ENCODE data around the gene SEM1. TPM values are rescaled to one million over a fixed set of nuclear protein-coding genes. Genes with fewer than 3 reads are reported as not detected.

The SEM1 gene
- total and polyA plus RNA-seq, 9 donors, result 20.5 to 308 (median 45.9) TPM

GRCh38 chr7:96674565-96674964 lies 35.1 kb downstream of the SEM1 start:
- TF ChIP-seq EP300 (IDR thresholded peaks at IDR 0.05), result no peak
- TF ChIP-seq CTCF (IDR thresholded peaks at IDR 0.05), result no peak

GRCh38 chr7:96671854-96672253 lies 37.8 kb downstream of the SEM1 start:
- Histone ChIP-seq H3K9me3 (no peaks in the 10 kb centered on the region), H3K27me3 (no peaks in the 10 kb centered on the region), H3K4me3 (no peak overlapping the region), H3K4me1 (ENCODE audit: insufficient read depth) (peaks cover 5% of the 10 kb centered on the region), H3K36me3 (no peaks in the 10 kb centered on the region), H3K27ac (no peak overlapping the region)
- no peak for TF ChIP-seq EP300 (IDR thresholded peaks at IDR 0.05)
- TF ChIP-seq CTCF (IDR thresholded peaks at IDR 0.05), result no peak
- TF ChIP-seq POLR2A (IDR thresholded peaks at IDR 0.05), result no peak
- WGBS, 3 donors, result 87 to 96% (median 96%) methylated on average over 3 of the region's 3 CpGs
- no peak for DNase-seq
- intact Hi-C loops (cut with DNase I), result no loop called here

More at GRCh38 chr7:96674565-96674964, 35.1 kb downstream of the SEM1 start:
- intact Hi-C loops (cut with DNase I), result no loop called here
- no peaks in the 10 kb centered on the region for H3K36me3 ChIP-seq
- no peak overlapping the region for H3K27ac ChIP-seq
- 86 to 91% (median 88%) methylated on average over 4 of the region's 4 CpGs for WGBS, 3 donors
- H3K27me3 ChIP-seq, result peaks cover 4% of the 10 kb centered on the region
- H3K4me1 ChIP-seq (ENCODE audit: insufficient read depth), result peaks cover 2% of the 10 kb centered on the region
- no peak overlapping the region for H3K4me3 ChIP-seq
- no peak for DNase-seq
- H3K9me3 ChIP-seq, result no peaks in the 10 kb centered on the region

GRCh38 chr7:96670338-96671289 lies 39.0 kb downstream of the SEM1 start:
- Histone ChIP-seq H3K27me3 (no peaks in the 10 kb centered on the region), H3K4me1 (ENCODE audit: insufficient read depth) (peaks cover 2% of the 10 kb centered on the region), H3K27ac (no peak overlapping the region), H3K4me3 (no peak overlapping the region), H3K36me3 (no peaks in the 10 kb centered on the region), H3K9me3 (no peaks in the 10 kb centered on the region)
- WGBS, 3 donors, result 78 to 84% (median 79%) methylated on average over 3 of the region's 3 CpGs
- intact Hi-C loops (cut with DNase I), result no loop called here
- TF ChIP-seq POLR2A (IDR thresholded peaks at IDR 0.05) (no peak), EP300 (IDR thresholded peaks at IDR 0.05) (no peak), CTCF (IDR thresholded peaks at IDR 0.05) (no peak)
- no peak for DNase-seq

GRCh38 chr7:96669812-96670211 lies 39.8 kb downstream of the SEM1 start:
- no peaks in the 10 kb centered on the region for H3K36me3 ChIP-seq
- peaks cover 2% of the 10 kb centered on the region for H3K4me1 ChIP-seq (ENCODE audit: insufficient read depth)
- no peak for DNase-seq
- TF ChIP-seq POLR2A (IDR thresholded peaks at IDR 0.05) (no peak), CTCF (IDR thresholded peaks at IDR 0.05) (no peak), EP300 (IDR thresholded peaks at IDR 0.05) (no peak)
- no peak overlapping the region for H3K4me3 ChIP-seq
- H3K9me3 ChIP-seq, result no peaks in the 10 kb centered on the region
- no peaks in the 10 kb centered on the region for H3K27me3 ChIP-seq
- H3K27ac ChIP-seq, result no peak overlapping the region
- intact Hi-C loops (cut with DNase I), result no loop called here

All from ovary (tissue), 9 donors.